ENCODE data around the gene ORAI1. TPM values are rescaled to one million over a fixed set of nuclear protein-coding genes. Genes with fewer than 3 reads are reported as not detected.

Gene ORAI1
- 35.3 TPM for total RNA-seq (ENCODE audit: unreplicated experiment)
- long read RNA-seq, transcript ORAI1-203 (2 exons, 2,138 nt): major isoform, 9 of 11 reads
- long read RNA-seq, partial matches to known transcripts: 0 of 11 reads
- long read RNA-seq, other reads (novel, unspliced or antisense): 2 of 11 reads

GRCh38 chr12:121626087-121626852 is at the start of gene ORAI1:
Gene ORAI1 (plus strand): TSS chr12:121626530.
- Mint-ChIP-seq H3K9me3 (ENCODE audit: unreplicated experiment) (no peaks in the 10 kb centered on the region), H3K27ac (ENCODE audit: unreplicated experiment) (peak within 1 kb of the TSS; percentile 87), H3K4me1 (ENCODE audit: unreplicated experiment) (peaks cover 39% of the 10 kb centered on the region), H3K4me3 (ENCODE audit: unreplicated experiment) (peak within 1 kb of the TSS; percentile 95), H3K36me3 (ENCODE audit: low read depth, unreplicated experiment) (peaks cover 3% of the 10 kb centered on the region), H3K27me3 (ENCODE audit: unreplicated experiment) (peaks cover 13% of the 10 kb centered on the region)
- no peak for TF ChIP-seq CTCF (IDR thresholded peaks at IDR 0.05; ENCODE audit: unreplicated experiment)
- DNase-seq (ENCODE audit: low spot score): peak; percentile 99

GRCh38 chr12:121576851-121577391 is 49.4 kb upstream of the ORAI1 start:
- DNase-seq (ENCODE audit: low spot score): peak; percentile 30
- Mint-ChIP-seq H3K4me1 (ENCODE audit: unreplicated experiment) (peaks cover 35% of the 10 kb centered on the region), H3K4me3 (ENCODE audit: unreplicated experiment) (peak overlapping the region; percentile 73), H3K36me3 (ENCODE audit: low read depth, unreplicated experiment) (peaks cover 17% of the 10 kb centered on the region), H3K9me3 (ENCODE audit: unreplicated experiment) (no peaks in the 10 kb centered on the region), H3K27me3 (ENCODE audit: unreplicated experiment) (peaks cover 15% of the 10 kb centered on the region), H3K27ac (ENCODE audit: unreplicated experiment) (peak overlapping the region; percentile 86)
- TF ChIP-seq CTCF (IDR thresholded peaks at IDR 0.05; ENCODE audit: unreplicated experiment): no peak

GRCh38 chr12:121577443-121578180 is 48.7 kb upstream of the ORAI1 start:
- no peak for TF ChIP-seq CTCF (IDR thresholded peaks at IDR 0.05; ENCODE audit: unreplicated experiment)
- peak overlapping the region; percentile 73 for H3K4me3 Mint-ChIP-seq (ENCODE audit: unreplicated experiment)
- no peaks in the 10 kb centered on the region for H3K9me3 Mint-ChIP-seq (ENCODE audit: unreplicated experiment)
- peaks cover 39% of the 10 kb centered on the region for H3K4me1 Mint-ChIP-seq (ENCODE audit: unreplicated experiment)
- H3K36me3 Mint-ChIP-seq (ENCODE audit: low read depth, unreplicated experiment): peaks cover 14% of the 10 kb centered on the region
- no peak for DNase-seq (ENCODE audit: low spot score)
- peaks cover 16% of the 10 kb centered on the region for H3K27me3 Mint-ChIP-seq (ENCODE audit: unreplicated experiment)
- peak overlapping the region; percentile 86 for H3K27ac Mint-ChIP-seq (ENCODE audit: unreplicated experiment)

- Mint-ChIP-seq H3K27ac (ENCODE audit: unreplicated experiment) (no peak overlapping the region), H3K4me3 (ENCODE audit: unreplicated experiment) (peak overlapping the region; percentile 86), H3K4me1 (ENCODE audit: unreplicated experiment) (peaks cover 45% of the 10 kb centered on the region), H3K27me3 (ENCODE audit: unreplicated experiment) (peaks cover 16% of the 10 kb centered on the region), H3K9me3 (ENCODE audit: unreplicated experiment) (no peaks in the 10 kb centered on the region), H3K36me3 (ENCODE audit: low read depth, unreplicated experiment) (peaks cover 14% of the 10 kb centered on the region)
- DNase-seq (ENCODE audit: low spot score): peak; percentile 46
- TF ChIP-seq CTCF (IDR thresholded peaks at IDR 0.05; ENCODE audit: unreplicated experiment): no peak
Observed at GRCh38 chr12:121578230-121579189, 47.8 kb upstream of the ORAI1 start.

All from endothelial cell (in vitro differentiated cells).